Liver (tissue), 9 donors: ENCODE results near the gene PDLIM1. TPM values are rescaled to one million over a fixed set of nuclear protein-coding genes. Genes with fewer than 3 reads are reported as not detected.

ENCODE experiments used
- DNase-seq: peaks from one replicate; pipeline ENCODE4 v3.0.0-alpha.2; 2017; ENCODE audit warnings: low spot score
- H3K27ac ChIP-seq, 2 donors: one replicate each; pipeline ENCODE4 v1.7.0; 2013; ENCODE audit warnings: inconsistent platforms in 2 of 2, low read length in 2 of 2, control low read depth in 1 of 2, low read depth in 1 of 2, mild to moderate bottlenecking in 1 of 2
- H3K27me3 ChIP-seq, 4 donors: one replicate each; pipeline versions ENCODE4 v1.6.1 to v1.7.0; 2013; ENCODE audit warnings: low read length in 3 of 4, inconsistent platforms in 1 of 4, mild to moderate bottlenecking in 1 of 4, moderate library complexity in 1 of 4; ENCODE audit not compliant: control insufficient read depth in 4 of 4, insufficient read depth in 4 of 4
- H3K36me3 ChIP-seq, 4 donors: one replicate each; pipeline versions ENCODE4 v1.6.1 to v1.7.0; 2013; ENCODE audit warnings: low read length in 3 of 4, mild to moderate bottlenecking in 3 of 4, low read depth in 1 of 4, moderate library complexity in 1 of 4; ENCODE audit not compliant: control insufficient read depth in 4 of 4, insufficient read depth in 3 of 4
- H3K4me1 ChIP-seq, 4 donors: one replicate each; pipeline versions ENCODE4 v1.6.1 to v1.7.0; 2013; ENCODE audit warnings: low read length in 3 of 4, mild to moderate bottlenecking in 3 of 4, moderate library complexity in 1 of 4; ENCODE audit not compliant: control insufficient read depth in 4 of 4, insufficient read depth in 4 of 4
- H3K4me3 ChIP-seq, 3 donors: one replicate each; pipeline versions ENCODE4 v1.6.1 to v1.7.0; 2013; ENCODE audit warnings: low read length in 3 of 3, control low read depth in 1 of 3, low read depth in 1 of 3, mild to moderate bottlenecking in 1 of 3
- H3K9ac ChIP-seq, 2 donors: one replicate each; pipeline ENCODE4 v1.7.0; 2013; ENCODE audit warnings: low read length in 2 of 2, mild to moderate bottlenecking in 2 of 2, moderate library complexity in 2 of 2, control low read depth in 1 of 2, low read depth in 1 of 2
- H3K9me3 ChIP-seq, 4 donors: one replicate each; pipeline versions ENCODE4 v1.6.1 to v1.7.0; 2013; ENCODE audit warnings: low read length in 3 of 4; ENCODE audit not compliant: control insufficient read depth in 4 of 4
- CTCF ChIP-seq: fragments of 150-350 bp; IDR thresholded peaks from 2 replicates; pipeline ENCODE4 v1.5.1; 2017; ENCODE audit warnings: improper control_type of control experiment, low read depth, low read length; ENCODE audit not compliant: missing input control
- EGR1 ChIP-seq, 2 donors: IDR thresholded peaks; 2 replicates each; pipeline ENCODE4 v1.6.1; 2016 to 2018; ENCODE audit warnings: antibody characterized with exemption in 2 of 2, low read depth in 2 of 2
- FOXA1 ChIP-seq: IDR thresholded peaks from 2 replicates; pipeline ENCODE4 v1.6.1; 2016; ENCODE audit warnings: antibody characterized with exemption
- FOXA2 ChIP-seq: IDR thresholded peaks from 2 replicates; pipeline ENCODE4 v1.6.1; 2016; ENCODE audit warnings: antibody characterized with exemption
- GABPA ChIP-seq, 2 donors: IDR thresholded peaks in 1 of 2; conservative IDR thresholded peaks in 1 of 2; 2 replicates each; pipeline ENCODE4 v1.6.1; 2016; ENCODE audit warnings: antibody characterized with exemption in 2 of 2, mild to moderate bottlenecking in 1 of 2, moderate library complexity in 1 of 2
- HNF4A ChIP-seq, 2 donors: conservative IDR thresholded peaks; 2 replicates each; pipeline ENCODE4 v1.6.1; 2016; ENCODE audit warnings: antibody characterized with exemption in 2 of 2, mild to moderate bottlenecking in 2 of 2
- HNF4G ChIP-seq: IDR thresholded peaks from 2 replicates; pipeline ENCODE4 v1.6.1; 2016; ENCODE audit warnings: antibody characterized with exemption
- JUND ChIP-seq, 2 donors: IDR thresholded peaks; 2 replicates each; pipeline ENCODE4 v1.6.1; 2016; ENCODE audit warnings: antibody characterized with exemption in 2 of 2
- RAD21 ChIP-seq, 2 donors: IDR thresholded peaks; 2 replicates each; pipeline ENCODE4 v1.6.1; 2016; ENCODE audit warnings: antibody characterized with exemption in 2 of 2, mild to moderate bottlenecking in 2 of 2
- REST ChIP-seq: IDR thresholded peaks from 2 replicates; pipeline ENCODE4 v1.6.1; 2016; ENCODE audit warnings: antibody characterized with exemption, mild to moderate bottlenecking
- RXRA ChIP-seq, 2 donors: IDR thresholded peaks; 2 replicates each; pipeline ENCODE4 v1.6.1; 2017 to 2018; ENCODE audit warnings: antibody characterized with exemption in 2 of 2, mild to moderate bottlenecking in 1 of 2
- SP1 ChIP-seq: IDR thresholded peaks from 2 replicates; pipeline ENCODE4 v1.6.1; 2018; ENCODE audit warnings: antibody characterized with exemption, mild to moderate bottlenecking
- TAF1 ChIP-seq: conservative IDR thresholded peaks from 2 replicates; pipeline ENCODE4 v1.6.1; 2016; ENCODE audit warnings: antibody characterized with exemption, mild to moderate bottlenecking
- YY1 ChIP-seq: IDR thresholded peaks from 2 replicates; pipeline ENCODE4 v1.6.1; 2016; ENCODE audit warnings: antibody characterized with exemption, mild to moderate bottlenecking
- WGBS: extraction: QIAGEN DNeasy Blood & Tissue Kit; methylation state at CpG from one replicate; pipeline ENCODE4 v1.1.7; 2013; 5-methylcytosine and 5-hydroxymethylcytosine counted together
- polyA plus RNA-seq, 2 donors: library from polyadenylated mRNA; stranded (reverse) in 1 of 2; unstranded in 1 of 2; fragments of 200-250 nt in 1 of 2; fragments of >200 nt in 1 of 2; fragmentation: Nextera tagmentation in 1 of 2; extraction: Ambion mirVana in 1 of 2; gene quantifications; one replicate each; pipeline versions ENCODE4 v1.2.1 to v1.2.3, GENCODE V29; 2013 to 2015
- total RNA-seq, 2 donors: library from RNA; depleted of rRNA; stranded (reverse); fragments of >200 nt; gene quantifications; one replicate each; pipeline ENCODE4 v1.2.3, GENCODE V29; 2014
- TF ChIP-seq, protein P1 (sequence below): IDR thresholded peaks from 2 replicates; pipeline ENCODE4 v1.6.1; 2016; ENCODE audit warnings: antibody characterized with exemption
- TF ChIP-seq, protein P2 (sequence below): IDR thresholded peaks from 2 replicates; pipeline ENCODE4 v1.6.1; 2016; ENCODE audit warnings: antibody characterized with exemption
- TF ChIP-seq, protein P3 (sequence below): IDR thresholded peaks from 2 replicates; pipeline ENCODE4 v1.6.1; 2016; ENCODE audit warnings: antibody characterized with exemption
- donor health status: healthy.
- donor health status: healthy.
- donor health status: healthy.
- donor health status: healthy.
- donor health status: healthy.

The PDLIM1 gene
- total and polyA plus RNA-seq, 4 donors = 16.8 to 73.4 (median 44.5) TPM

GRCh38 chr10:95312986-95313495 lies 22.2 kb upstream of the PDLIM1 start:
- H3K9ac ChIP-seq = no peak overlapping the region
- H3K27ac ChIP-seq = no peak overlapping the region
- TF ChIP-seq HNF4G (no peak), FOXA2 (no peak), GABPA (IDR thresholded peaks at IDR 0.05 in 1 of 2, conservative IDR thresholded peaks at IDR 0.05 in 1 of 2) (no peak)
- TF ChIP-seq, protein P1, sequence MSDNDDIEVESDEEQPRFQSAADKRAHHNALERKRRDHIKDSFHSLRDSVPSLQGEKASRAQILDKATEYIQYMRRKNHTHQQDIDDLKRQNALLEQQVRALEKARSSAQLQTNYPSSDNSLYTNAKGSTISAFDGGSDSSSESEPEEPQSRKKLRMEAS = no peak
- TF ChIP-seq, protein P2, sequence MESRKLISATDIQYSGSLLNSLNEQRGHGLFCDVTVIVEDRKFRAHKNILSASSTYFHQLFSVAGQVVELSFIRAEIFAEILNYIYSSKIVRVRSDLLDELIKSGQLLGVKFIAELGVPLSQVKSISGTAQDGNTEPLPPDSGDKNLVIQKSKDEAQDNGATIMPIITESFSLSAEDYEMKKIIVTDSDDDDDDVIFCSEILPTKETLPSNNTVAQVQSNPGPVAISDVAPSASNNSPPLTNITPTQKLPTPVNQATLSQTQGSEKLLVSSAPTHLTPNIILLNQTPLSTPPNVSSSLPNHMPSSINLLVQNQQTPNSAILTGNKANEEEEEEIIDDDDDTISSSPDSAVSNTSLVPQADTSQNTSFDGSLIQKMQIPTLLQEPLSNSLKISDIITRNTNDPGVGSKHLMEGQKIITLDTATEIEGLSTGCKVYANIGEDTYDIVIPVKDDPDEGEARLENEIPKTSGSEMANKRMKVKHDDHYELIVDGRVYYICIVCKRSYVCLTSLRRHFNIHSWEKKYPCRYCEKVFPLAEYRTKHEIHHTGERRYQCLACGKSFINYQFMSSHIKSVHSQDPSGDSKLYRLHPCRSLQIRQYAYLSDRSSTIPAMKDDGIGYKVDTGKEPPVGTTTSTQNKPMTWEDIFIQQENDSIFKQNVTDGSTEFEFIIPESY = no peak
- no peak for DNase-seq
- no peak overlapping the region for H3K4me3 ChIP-seq
- no peaks in the 10 kb centered on the region for H3K9me3 ChIP-seq
- H3K36me3 ChIP-seq = peaks cover 3 to 13% (median 9%) of the 10 kb centered on the region in 4 donors
- H3K27me3 ChIP-seq = no peaks in the 10 kb centered on the region
- peaks cover 0 to 7% (median 5%) of the 10 kb centered on the region in 4 donors for H3K4me1 ChIP-seq
- WGBS = 100% methylated on average over 1 of the region's 1 CpG

DNA sequence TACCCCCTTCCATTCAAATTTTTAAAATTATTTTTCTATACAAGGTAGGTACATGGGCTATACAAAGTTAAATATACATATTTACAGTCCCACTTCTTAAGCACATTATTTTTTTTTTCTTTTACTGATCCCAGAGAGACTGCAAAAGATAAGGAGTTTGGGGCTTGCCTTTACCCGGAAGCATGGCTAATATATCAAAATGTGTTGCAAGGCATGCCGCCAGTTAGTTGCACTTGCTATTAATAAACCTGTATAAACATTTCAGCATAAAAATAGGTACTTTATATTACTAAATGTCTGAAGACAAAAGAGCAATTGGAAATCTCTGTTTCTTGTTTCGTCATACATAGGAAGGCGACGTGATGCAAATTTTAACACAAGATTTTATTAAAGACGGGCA lies 21.5 kb upstream of the PDLIM1 start:
- Histone ChIP-seq H3K27ac (no peak overlapping the region), H3K4me1 (peaks cover 0 to 7% (median 4%) of the 10 kb centered on the region in 4 donors), H3K9me3 (no peaks in the 10 kb centered on the region), H3K36me3 (peaks cover 3 to 13% (median 8%) of the 10 kb centered on the region in 4 donors), H3K9ac (no peak overlapping the region), H3K27me3 (no peaks in the 10 kb centered on the region), H3K4me3 (no peak overlapping the region)
- TF ChIP-seq CTCF (no peak), HNF4A (conservative IDR thresholded peaks at IDR 0.05) (no peak), RAD21 (IDR thresholded peaks at IDR 0.05) (no peak), RXRA (IDR thresholded peaks at IDR 0.05) (no peak), SP1 (no peak), EGR1 (IDR thresholded peaks at IDR 0.05; ENCODE audit: low read depth in 2 of 2) (no peak), REST (no peak), FOXA2 (no peak), FOXA1 (no peak), HNF4G (no peak), TAF1 (no peak), GABPA (IDR thresholded peaks at IDR 0.05 in 1 of 2, conservative IDR thresholded peaks at IDR 0.05 in 1 of 2) (no peak), YY1 (no peak), JUND (IDR thresholded peaks at IDR 0.05) (no peak)
- TF ChIP-seq, protein P2 = no peak
- TF ChIP-seq, protein P3, sequence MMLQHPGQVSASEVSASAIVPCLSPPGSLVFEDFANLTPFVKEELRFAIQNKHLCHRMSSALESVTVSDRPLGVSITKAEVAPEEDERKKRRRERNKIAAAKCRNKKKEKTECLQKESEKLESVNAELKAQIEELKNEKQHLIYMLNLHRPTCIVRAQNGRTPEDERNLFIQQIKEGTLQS = no peak
- DNase-seq = no peak
- 76% methylated on average over 6 of the region's 6 CpGs for WGBS
